CD4-positive, alpha-beta T cell (primary cell): Measurements from ENCODE around the gene SMPX. TPM values are rescaled to one million over a fixed set of nuclear protein-coding genes. Genes with fewer than 3 reads are reported as not detected.

ENCODE experiments used
- ATAC-seq: fragments of 200-7000 bp; cut with Tn5 transposase; one replicate; pipeline ENCODE4 v1.10.0; 2022; ENCODE audit warnings: mild to moderate bottlenecking; ENCODE audit not compliant: poor library complexity
- CTCF ChIA-PET: fragments of 350-600 bp; sonication (Branson Sonifier 250); formaldehyde crosslinking; loops from one replicate; lab custom pipeline; 2021; ENCODE audit warnings: antibody characterized with exemption, inconsistent platforms; lab: Charles Lee
- POLR2A ChIA-PET: fragments of 350-600 bp; sonication (Branson Sonifier 250); formaldehyde crosslinking; loops from one replicate; lab custom pipeline; 2021; ENCODE audit warnings: antibody characterized with exemption, inconsistent platforms; lab: Charles Lee
- DNase-seq, 14 experiments: peaks; one replicate each; pipeline ENCODE4 v3.0.0-alpha.2; 2013 to 2020; ENCODE audit warnings: mixed read lengths in 2 of 14
- H3K27ac ChIP-seq, 2 donors: one replicate each; pipeline versions ENCODE4 v1.5.1 to v1.7.0; 2013; ENCODE audit warnings: low read length in 2 of 2, low read depth in 1 of 2, mild to moderate bottlenecking in 1 of 2
- H3K27me3 ChIP-seq, 2 experiments: 1 replicate in 1 of 2; 2 replicates in 1 of 2; pipeline versions ENCODE4 v1.6.1 to v1.7.0; 2013; ENCODE audit warnings: low read length in 2 of 2, control low read depth in 1 of 2, mild to moderate bottlenecking in 1 of 2, moderate library complexity in 1 of 2; ENCODE audit not compliant: insufficient read depth in 2 of 2, control insufficient read depth in 1 of 2
- H3K36me3 ChIP-seq: one replicate; pipeline ENCODE4 v1.6.1; 2013; ENCODE audit warnings: low read length, control low read depth; ENCODE audit not compliant: insufficient read depth
- H3K4me1 ChIP-seq: one replicate; pipeline ENCODE4 v1.6.1; 2013; ENCODE audit warnings: low read length, control low read depth; ENCODE audit not compliant: insufficient read depth
- H3K4me3 ChIP-seq: one replicate; pipeline ENCODE4 v1.5.1; 2013; ENCODE audit warnings: mild to moderate bottlenecking, low read length, moderate library complexity
- H3K9me3 ChIP-seq, 2 experiments: 1 replicate in 1 of 2; 2 replicates in 1 of 2; pipeline versions ENCODE4 v1.6.1 to v1.7.0; 2013; ENCODE audit warnings: low read length in 2 of 2, mild to moderate bottlenecking in 2 of 2, control low read depth in 1 of 2, moderate library complexity in 1 of 2; ENCODE audit not compliant: control insufficient read depth in 1 of 2, insufficient read depth in 1 of 2
- H3K27ac Mint-ChIP-seq: one replicate; pipeline ENCODE4 v1.8.0; 2020; ENCODE audit warnings: mixed read lengths
- H3K27me3 Mint-ChIP-seq: one replicate; pipeline ENCODE4 v1.8.0; 2021; ENCODE audit warnings: mixed read lengths
- H3K36me3 Mint-ChIP-seq: one replicate; pipeline ENCODE4 v1.8.0; 2021; ENCODE audit warnings: low read depth, mixed read lengths
- H3K4me1 Mint-ChIP-seq: one replicate; pipeline ENCODE4 v1.8.0; 2021; ENCODE audit warnings: low read depth, mixed read lengths
- H3K4me3 Mint-ChIP-seq: one replicate; pipeline ENCODE4 v1.8.0; 2020; ENCODE audit warnings: mild to moderate bottlenecking, mixed read lengths
- H3K9me3 Mint-ChIP-seq: one replicate; pipeline ENCODE4 v1.8.0; 2020; ENCODE audit warnings: mixed read lengths
- intact Hi-C, 2 experiments: fragments of 100-400 bp; cut with DNase I in 1 of 2; cut with micrococcal nuclease in 1 of 2; formaldehyde crosslinking; loops; one replicate each; pipeline versions ENCODE4 v1.15.1 to v1.9.0; 2023 to 2025; cut with DNase I, micrococcal nuclease
- total RNA-seq, 174 experiments: library from RNA in 2 of 174; stranded (reverse) in 2 of 174; gene quantifications; one replicate each; pipeline ENCODE4 v1.2.3 and lab custom pipeline; 2021 to 2026
- TF ChIP-seq, protein P1 (sequence below): fragments of 200-600 bp; IDR thresholded peaks from one replicate; pipeline ENCODE4 v1.8.0; 2022; ENCODE audit warnings: antibody characterized with exemption, mild to moderate bottlenecking

Gene SMPX
- total RNA-seq, 2 experiments from 2014 or later, result not detected

DNA sequence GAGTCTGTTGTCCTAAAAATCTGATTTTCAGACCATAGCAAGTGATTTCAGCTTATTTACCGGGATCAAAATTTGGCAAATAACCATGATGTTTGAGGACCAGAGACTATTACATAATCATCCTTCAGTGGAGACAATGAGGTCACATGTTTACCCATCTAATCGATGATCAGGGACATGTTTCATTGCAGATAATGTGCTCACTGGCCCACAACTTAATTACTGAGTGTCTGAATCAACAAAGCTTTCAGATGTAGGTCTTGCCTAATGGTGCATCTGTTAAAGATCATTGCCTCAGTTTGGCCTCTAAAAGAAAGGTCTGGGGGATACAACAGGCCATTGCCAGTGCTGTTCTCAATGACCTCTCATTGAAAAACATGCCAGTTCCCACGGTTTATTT is 56.9 kb downstream of the SMPX start:
- no peak for DNase-seq
- ChIA-PET POLR2A (no interaction called here), CTCF (no interaction called here)
- no peak overlapping the region for H3K27ac Mint-ChIP-seq
- no peaks in the 10 kb centered on the region for H3K9me3 Mint-ChIP-seq
- ATAC-seq, result no peak
- H3K4me3 ChIP-seq, result no peak overlapping the region
- no peaks in the 10 kb centered on the region for H3K9me3 ChIP-seq
- H3K36me3 ChIP-seq, result no peaks in the 10 kb centered on the region
- TF ChIP-seq, protein P1, sequence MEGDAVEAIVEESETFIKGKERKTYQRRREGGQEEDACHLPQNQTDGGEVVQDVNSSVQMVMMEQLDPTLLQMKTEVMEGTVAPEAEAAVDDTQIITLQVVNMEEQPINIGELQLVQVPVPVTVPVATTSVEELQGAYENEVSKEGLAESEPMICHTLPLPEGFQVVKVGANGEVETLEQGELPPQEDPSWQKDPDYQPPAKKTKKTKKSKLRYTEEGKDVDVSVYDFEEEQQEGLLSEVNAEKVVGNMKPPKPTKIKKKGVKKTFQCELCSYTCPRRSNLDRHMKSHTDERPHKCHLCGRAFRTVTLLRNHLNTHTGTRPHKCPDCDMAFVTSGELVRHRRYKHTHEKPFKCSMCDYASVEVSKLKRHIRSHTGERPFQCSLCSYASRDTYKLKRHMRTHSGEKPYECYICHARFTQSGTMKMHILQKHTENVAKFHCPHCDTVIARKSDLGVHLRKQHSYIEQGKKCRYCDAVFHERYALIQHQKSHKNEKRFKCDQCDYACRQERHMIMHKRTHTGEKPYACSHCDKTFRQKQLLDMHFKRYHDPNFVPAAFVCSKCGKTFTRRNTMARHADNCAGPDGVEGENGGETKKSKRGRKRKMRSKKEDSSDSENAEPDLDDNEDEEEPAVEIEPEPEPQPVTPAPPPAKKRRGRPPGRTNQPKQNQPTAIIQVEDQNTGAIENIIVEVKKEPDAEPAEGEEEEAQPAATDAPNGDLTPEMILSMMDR, result no peak
- H3K4me1 ChIP-seq, result no peaks in the 10 kb centered on the region
- intact Hi-C loops, result no loop called here
- H3K4me3 Mint-ChIP-seq, result no peak overlapping the region
- no peaks in the 10 kb centered on the region for H3K36me3 Mint-ChIP-seq
- H3K27me3 ChIP-seq, result no peaks in the 10 kb centered on the region
- H3K27ac ChIP-seq, result no peak overlapping the region
- H3K4me1 Mint-ChIP-seq, result no peaks in the 10 kb centered on the region
- no peaks in the 10 kb centered on the region for H3K27me3 Mint-ChIP-seq

DNA sequence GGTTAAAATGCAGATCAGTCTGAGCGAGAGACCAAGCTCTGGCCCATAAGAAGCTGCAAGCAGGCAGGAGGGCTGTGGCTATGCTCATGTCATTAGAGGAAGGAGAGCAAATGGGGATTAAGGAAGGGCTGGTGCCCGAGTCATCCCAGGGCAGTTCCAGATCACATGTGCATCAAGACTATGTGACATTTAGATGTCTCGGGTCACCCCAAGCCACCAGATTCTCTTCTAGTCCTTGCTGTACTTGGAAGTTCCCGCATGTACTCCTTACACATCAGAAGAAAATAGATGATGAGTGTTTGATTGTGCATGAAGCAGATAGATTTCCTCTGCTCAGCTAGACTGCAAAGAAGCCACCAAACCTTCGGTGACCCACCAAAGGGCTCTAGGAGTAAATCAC is 57.6 kb downstream of the SMPX start:
- H3K36me3 Mint-ChIP-seq, result no peaks in the 10 kb centered on the region
- POLR2A ChIA-PET, result interaction anchor here (0.6 kb wide), 1 partner anchor 271 kb away, joined by 3 read pairs; no protein-coding TSS in a partner anchor
- TF ChIP-seq, protein P1, result no peak

DNA sequence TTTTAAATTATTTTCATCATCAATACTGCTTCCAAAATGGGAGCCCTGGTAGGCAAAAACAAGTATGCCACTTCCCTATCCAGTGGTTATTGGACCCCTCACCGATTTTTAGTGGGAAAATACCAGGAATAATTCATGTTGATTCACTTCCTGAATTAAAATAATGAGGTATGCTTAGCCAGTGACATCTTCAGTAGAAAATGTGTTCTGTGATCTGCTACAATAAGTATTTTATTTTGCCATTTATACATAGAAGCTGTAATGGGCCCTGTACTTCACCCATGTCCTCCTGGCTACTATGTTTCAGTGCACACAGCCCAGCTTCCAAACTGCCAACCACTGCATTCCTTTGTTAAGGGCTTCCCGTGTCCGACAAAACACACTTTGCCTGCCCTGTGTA is 58.8 kb downstream of the SMPX start:
- H3K4me1 ChIP-seq, result no peaks in the 10 kb centered on the region
- Mint-ChIP-seq H3K4me1 (no peaks in the 10 kb centered on the region), H3K27me3 (no peaks in the 10 kb centered on the region), H3K9me3 (no peaks in the 10 kb centered on the region), H3K4me3 (no peak overlapping the region), H3K36me3 (no peaks in the 10 kb centered on the region), H3K27ac (no peak overlapping the region)
- H3K27me3 ChIP-seq, result no peaks in the 10 kb centered on the region
- CTCF ChIA-PET, result no interaction called here
- no peak overlapping the region for H3K4me3 ChIP-seq
- intact Hi-C loops, result no loop called here
- H3K27ac ChIP-seq, result no peak overlapping the region
- no peaks in the 10 kb centered on the region for H3K9me3 ChIP-seq
- no peak for DNase-seq
- H3K36me3 ChIP-seq, result no peaks in the 10 kb centered on the region
- ATAC-seq, result no peak
- POLR2A ChIA-PET, result no interaction called here
- TF ChIP-seq, protein P1, result no peak

More for the DNA sequence above, 57.6 kb downstream of the SMPX start:
- intact Hi-C loops, result no loop called here
- CTCF ChIA-PET, result no interaction called here
- Mint-ChIP-seq H3K9me3 (no peaks in the 10 kb centered on the region), H3K27me3 (no peaks in the 10 kb centered on the region), H3K4me3 (no peak overlapping the region), H3K4me1 (no peaks in the 10 kb centered on the region), H3K27ac (no peak overlapping the region)
- no peak for DNase-seq
- H3K9me3 ChIP-seq, result no peaks in the 10 kb centered on the region
- no peak for ATAC-seq
- no peak overlapping the region for H3K27ac ChIP-seq
- H3K36me3 ChIP-seq, result no peaks in the 10 kb centered on the region
- H3K4me3 ChIP-seq, result no peak overlapping the region
- H3K4me1 ChIP-seq, result no peaks in the 10 kb centered on the region
- H3K27me3 ChIP-seq, result no peaks in the 10 kb centered on the region
